GM21717 (cell line): ENCODE measurements around the gene GGNBP2.

Experiments used
- ATAC-seq: cut with Tn5 transposase; IDR thresholded peaks from one replicate; pipeline ENCODE4 v1.9.1; 2021; ENCODE audit warnings: mild to moderate bottlenecking, moderate library complexity; ENCODE audit not compliant: unreplicated experiment

The GGNBP2 gene

GRCh38 chr17:36625188-36625587, 80.5 kb downstream of the GGNBP2 start:
- ATAC-seq, result no peak

- no peak for ATAC-seq
Measured at GRCh38 chr17:36627101-36627500, 82.4 kb downstream of the GGNBP2 start.

DNA sequence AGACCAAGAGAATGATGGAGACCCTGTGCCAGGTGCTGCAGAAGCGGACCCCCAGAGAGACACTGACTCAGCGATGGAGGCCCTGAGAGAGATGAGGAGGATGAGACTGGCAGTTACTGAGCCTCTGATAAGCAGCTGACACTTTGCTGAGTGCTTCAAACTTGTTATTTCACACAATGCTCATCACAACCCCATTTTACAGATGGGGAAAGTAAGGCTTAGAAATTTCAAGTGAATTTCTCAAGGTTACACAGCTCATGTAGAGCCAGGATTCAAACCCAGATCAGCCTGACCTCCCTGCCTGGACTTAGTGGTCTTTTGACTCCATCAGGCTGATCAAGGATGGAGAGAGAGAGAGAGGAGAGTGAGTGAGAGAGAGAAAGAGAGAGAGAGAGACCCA, 83.9 kb downstream of the GGNBP2 start:
- ATAC-seq, result no peak

GRCh38 chr17:36629252-36629847, 84.6 kb downstream of the GGNBP2 start:
- no peak for ATAC-seq

GRCh38 chr17:36629970-36630502, 85.3 kb downstream of the GGNBP2 start:
- ATAC-seq, result no peak

DNA sequence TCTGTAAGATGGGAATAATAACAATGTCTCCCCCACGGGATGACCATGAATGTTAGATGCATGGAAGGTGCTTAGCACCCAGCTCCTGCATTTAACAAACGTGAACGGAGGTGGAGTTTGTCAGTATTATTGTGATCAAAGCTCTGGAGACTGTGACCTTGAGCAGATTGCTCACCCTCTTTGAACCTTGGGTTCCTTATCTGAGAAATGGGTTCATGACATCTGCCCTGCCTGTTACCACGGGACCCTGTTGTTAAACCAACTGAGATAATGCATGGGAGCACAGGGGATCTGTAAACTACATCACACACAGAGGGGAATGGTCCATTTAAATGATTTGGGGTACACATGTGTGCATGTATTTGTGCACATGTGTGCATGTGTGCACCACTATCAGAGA, 86.3 kb downstream of the GGNBP2 start:
- ATAC-seq, result no peak

GRCh38 chr17:36632916-36633771, 88.4 kb downstream of the GGNBP2 start:
- no peak for ATAC-seq
